Measurements from ENCODE around the gene NCOA3.

- TF ChIP-seq CTCF (IDR thresholded peaks at IDR 0.05) (no peak), POLR2A (IDR thresholded peaks at IDR 0.05) (no peak)
Measured at GRCh38 chr20:47484303-47484702, 17.4 kb upstream of the NCOA3 start.

Measured in adrenal gland (tissue), 5 donors.